Stimulated activated CD8-positive, alpha-beta memory T cell treated with anti-CD3 and anti-CD28 coated beads, Interleukin-7, amount 100 ng/mL, for 48 hours (primary cell): ENCODE results near the gene OR4N2.
"Not testable (repeated sequence)": the region's sequence is repeated elsewhere in the genome, so short reads cannot be mapped to it uniquely, and the experiment has no call there.

ENCODE experiments used
- DNase-seq, 2 donors: peaks; one replicate each; pipeline ENCODE4 v3.0.0-alpha.2; 2020; ENCODE audit warnings: low read depth in 1 of 2; ENCODE audit errors: extremely low read depth in 1 of 2

The OR4N2 gene

GRCh38 chr14:19803470-19803869 lies at the start of gene OR4N2:
Gene OR4N2 (plus strand): TSS chr14:19803770. CDS start chr14:19827449, 23,679 bp downstream.
- not testable (repeated sequence) for DNase-seq

GRCh38 chr14:19754172-19754571 lies 49.4 kb upstream of the OR4N2 start:
- DNase-seq, result no peak

- DNase-seq, result not testable (repeated sequence)
These were observed 32.1 kb upstream of the OR4N2 start for GRCh38 chr14:19771491-19771890.

- DNase-seq, result no peak
These were observed 31.6 kb upstream of the OR4N2 start for GRCh38 chr14:19771895-19772430.

DNA sequence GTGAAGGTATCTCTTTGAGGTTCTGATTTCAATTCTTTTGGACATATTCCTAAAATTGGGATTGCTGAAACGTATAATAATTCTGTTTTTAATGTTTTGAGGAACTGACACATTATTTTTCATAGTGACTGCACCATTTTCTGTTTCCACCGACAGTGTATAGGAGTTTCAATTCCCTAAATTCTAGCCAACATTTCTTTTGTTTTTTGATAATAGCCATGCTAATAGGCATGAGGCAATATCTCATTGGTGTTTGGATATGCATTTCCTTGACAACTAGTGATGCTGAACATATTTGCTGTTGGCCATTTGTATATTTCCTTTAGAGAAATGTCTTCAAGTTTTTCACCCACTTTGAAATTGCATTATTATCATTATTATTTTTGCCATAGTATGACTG lies 31.1 kb upstream of the OR4N2 start:
- not testable (repeated sequence) for DNase-seq

DNA sequence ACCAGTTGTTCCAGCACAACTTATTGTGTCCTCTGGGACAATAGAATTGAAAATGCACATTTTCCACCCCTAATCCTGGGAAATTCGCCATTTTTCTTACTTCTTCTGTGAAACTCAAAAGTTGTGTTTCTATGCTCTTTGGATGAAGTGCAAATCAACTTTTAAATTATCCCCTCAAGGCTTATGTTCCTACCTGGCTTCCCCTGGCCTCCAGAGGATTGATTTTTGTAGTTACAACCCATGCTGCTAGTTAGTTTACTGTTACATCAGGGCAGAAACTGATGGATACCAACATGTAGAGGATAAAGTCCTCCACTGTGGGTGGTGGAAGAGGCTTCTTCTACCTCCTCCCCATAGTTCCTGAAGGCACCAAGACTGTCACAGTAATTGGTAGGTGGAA lies 30.4 kb upstream of the OR4N2 start, which contains the start of gene OR4M1:
OR4M1 (plus strand) TSS at position 301 of the 400 bp plus-strand sequence. CDS start 6,819 bp downstream, outside the sequence.
- not testable (repeated sequence) for DNase-seq

- DNase-seq, result no peak
These were observed 28.0 kb upstream of the OR4N2 start for GRCh38 chr14:19775587-19775986.

DNA sequence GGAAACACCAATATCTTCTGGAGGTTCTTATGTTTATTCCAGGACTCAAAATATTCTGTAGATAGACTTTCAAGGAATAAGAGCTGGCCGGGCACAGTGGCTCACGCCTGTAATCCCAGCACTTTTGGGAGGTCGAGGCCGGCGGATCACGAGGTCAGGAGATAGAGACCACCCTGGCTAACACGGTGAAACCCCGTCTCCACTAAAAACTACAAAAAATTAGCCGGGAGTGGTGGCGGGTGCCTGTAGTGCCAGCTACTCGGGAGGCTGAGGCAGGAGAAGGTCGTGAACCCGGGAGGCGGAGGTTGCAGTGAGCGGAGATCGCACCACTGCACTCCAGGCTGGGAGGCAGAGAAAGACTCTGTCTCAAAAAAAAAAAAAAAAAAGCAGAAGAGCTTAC lies 17.7 kb upstream of the OR4N2 start:
- DNase-seq, result not testable (repeated sequence)

GRCh38 chr14:19787318-19787717 lies 16.3 kb upstream of the OR4N2 start:
- not testable (repeated sequence) for DNase-seq

DNA sequence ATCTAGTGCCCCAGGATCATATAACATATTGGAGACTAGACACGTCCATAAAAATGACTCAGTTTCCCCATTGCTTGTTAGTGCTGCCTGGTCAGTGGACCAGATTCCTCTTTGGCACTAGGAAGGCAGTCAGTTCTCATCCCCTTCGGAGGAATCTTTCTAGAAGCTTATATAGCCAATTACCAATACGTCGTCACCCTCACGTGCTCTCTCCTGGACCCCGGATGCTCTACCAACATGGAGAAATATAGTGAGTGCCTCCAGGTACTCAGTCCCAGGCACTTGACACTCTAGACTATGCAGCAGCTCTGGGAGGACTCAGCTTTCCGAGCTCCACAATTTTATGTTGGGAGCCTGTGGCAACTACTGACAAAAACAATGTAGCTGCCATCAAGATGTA lies 15.4 kb upstream of the OR4N2 start:
- DNase-seq, result not testable (repeated sequence)

- DNase-seq, result not testable (repeated sequence)
These were observed 7.0 kb upstream of the OR4N2 start for GRCh38 chr14:19796520-19797108.

DNA sequence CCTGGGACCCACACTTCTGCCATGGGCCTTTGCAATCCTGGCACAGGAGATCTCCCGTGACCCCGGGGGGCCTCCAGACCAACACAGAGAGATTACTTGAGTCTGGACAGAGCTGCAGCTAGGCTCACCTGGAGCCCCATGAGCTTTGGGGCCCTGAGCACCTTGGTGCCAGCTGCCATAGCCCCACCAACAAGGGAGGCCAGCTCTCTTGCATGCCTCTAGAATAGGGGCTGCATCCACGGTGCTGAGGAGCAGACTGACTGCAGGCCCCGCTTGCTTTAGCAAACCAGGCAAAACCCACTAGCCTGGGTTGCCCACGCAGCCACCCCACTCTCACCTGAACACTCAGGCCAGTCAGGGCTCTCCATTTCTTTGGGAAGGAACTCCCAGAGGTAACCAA lies 3.7 kb upstream of the OR4N2 start:
- DNase-seq, result no peak

GRCh38 chr14:19800282-19801117 lies 3.1 kb upstream of the OR4N2 start:
- DNase-seq, result no peak

DNA sequence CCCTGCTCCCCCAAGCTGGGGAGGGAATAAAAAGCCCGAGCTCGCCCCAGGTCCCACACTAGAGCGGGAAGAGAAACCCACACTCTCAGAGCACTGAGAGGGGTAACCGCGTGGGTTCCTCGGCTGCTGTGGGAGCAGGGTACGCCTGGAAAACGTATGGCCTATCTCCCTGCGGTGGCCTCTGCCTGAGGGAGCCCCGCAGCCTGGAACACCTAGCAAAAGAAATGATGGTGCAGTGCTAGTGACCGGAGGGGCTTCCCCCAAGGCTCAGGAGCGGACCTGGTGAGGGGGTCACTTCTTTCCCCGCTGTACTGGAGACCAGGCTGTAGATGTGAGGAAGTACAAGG lies 2.5 kb upstream of the OR4N2 start:
- DNase-seq, result no peak

GRCh38 chr14:19813171-19813920 lies 9.8 kb downstream of the OR4N2 start:
- DNase-seq, result not testable (repeated sequence)

GRCh38 chr14:19819879-19820278 lies 16.3 kb downstream of the OR4N2 start:
- not testable (repeated sequence) for DNase-seq

- DNase-seq, result not testable (repeated sequence)
These were observed 17.4 kb downstream of the OR4N2 start for GRCh38 chr14:19821016-19821415.

DNA sequence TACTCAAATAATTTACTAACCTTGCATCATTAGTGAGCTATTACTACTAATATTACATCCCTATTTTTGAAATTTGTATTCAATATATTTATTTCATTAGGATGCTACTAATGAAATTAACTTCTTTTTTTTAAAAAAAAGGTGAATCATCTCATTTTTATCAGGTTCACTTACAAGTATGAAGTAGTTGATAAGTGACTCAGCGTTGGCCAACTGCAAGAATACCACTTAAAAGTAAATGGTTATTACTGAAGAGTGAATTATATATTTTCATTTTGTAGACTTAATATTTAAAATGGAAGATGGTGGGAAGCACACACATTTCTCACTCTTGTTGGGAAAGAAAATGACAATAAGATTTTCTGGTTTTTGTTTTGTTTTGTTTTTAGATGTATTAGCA lies 19.6 kb downstream of the OR4N2 start:
- DNase-seq, result no peak

GRCh38 chr14:19823765-19824164 lies 20.2 kb downstream of the OR4N2 start:
- no peak for DNase-seq

DNA sequence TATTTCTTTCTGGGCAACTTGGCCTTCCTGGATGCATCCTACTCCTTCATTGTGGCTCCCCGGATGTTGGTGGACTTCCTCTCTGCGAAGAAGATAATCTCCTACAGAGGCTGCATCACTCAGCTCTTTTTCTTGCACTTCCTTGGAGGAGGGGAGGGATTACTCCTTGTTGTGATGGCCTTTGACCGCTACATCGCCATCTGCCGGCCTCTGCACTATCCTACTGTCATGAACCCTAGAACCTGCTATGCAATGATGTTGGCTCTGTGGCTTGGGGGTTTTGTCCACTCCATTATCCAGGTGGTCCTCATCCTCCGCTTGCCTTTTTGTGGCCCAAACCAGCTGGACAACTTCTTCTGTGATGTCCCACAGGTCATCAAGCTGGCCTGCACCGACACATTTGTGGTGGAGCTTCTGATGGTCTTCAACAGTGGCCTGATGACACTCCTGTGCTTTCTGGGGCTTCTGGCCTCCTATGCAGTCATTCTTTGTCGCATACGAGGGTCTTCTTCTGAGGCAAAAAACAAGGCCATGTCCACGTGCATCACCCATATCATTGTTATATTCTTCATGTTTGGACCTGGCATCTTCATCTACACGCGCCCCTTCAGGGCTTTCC lies 24.2 kb downstream of the OR4N2 start:
- DNase-seq, result not testable (repeated sequence)

DNA sequence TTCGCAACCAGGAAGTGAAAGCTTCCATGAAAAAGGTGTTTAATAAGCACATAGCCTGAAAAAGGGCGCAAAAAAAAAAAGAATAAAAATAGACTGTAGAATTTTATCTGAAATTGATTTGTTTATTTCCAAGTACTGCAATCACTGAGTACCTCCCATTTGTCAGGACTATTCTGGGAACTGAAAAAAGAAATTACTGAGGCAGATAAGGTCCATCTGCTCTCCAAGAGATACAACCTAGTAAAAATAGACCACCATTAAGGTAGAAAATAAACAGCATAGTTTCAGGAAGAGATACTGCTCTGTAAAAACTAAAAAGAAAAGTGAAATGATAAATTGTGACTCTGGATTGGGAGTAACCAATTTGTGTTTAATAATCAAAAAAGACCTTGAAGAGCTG lies 24.7 kb downstream of the OR4N2 start:
- no peak for DNase-seq
